Lower leg skin (tissue), 4 donors: ENCODE measurements around the gene KDSR. TPM values are rescaled to one million over a fixed set of nuclear protein-coding genes. Genes with fewer than 3 reads are reported as not detected.

Experiments
- DNase-seq, 2 donors: peaks; one replicate each; pipeline ENCODE4 v3.0.0-alpha.2; 2019; ENCODE audit warnings: low spot score in 2 of 2
- H3K4me3 ChIP-seq: fragments of 200-600 bp; sonication (generic); 2 replicates; pipeline ENCODE4 v1.5.1; 2017; ENCODE audit warnings: mild to moderate bottlenecking, low read depth; ENCODE audit not compliant: poor library complexity, severe bottlenecking
- POLR2A ChIP-seq, 2 donors: fragments of 450-650 bp; IDR thresholded peaks; one replicate each; pipeline ENCODE4 v1.6.1; 2016 to 2017; ENCODE audit warnings: antibody characterized with exemption in 2 of 2, mild to moderate bottlenecking in 1 of 2, moderate library complexity in 1 of 2
- WGBS, 2 donors: methylation state at CpG; one replicate each; pipeline ENCODE4 v1.1.5; 2018; 5-methylcytosine and 5-hydroxymethylcytosine counted together
- intact Hi-C: fragments of 100-400 bp; cut with DNase I; formaldehyde crosslinking; loops from one replicate; pipeline ENCODE4 v1.15.0; 2023; ENCODE audit warnings: low total_unique reads
- total RNA-seq, 4 donors: library from RNA; depleted of rRNA; stranded (reverse); fragments of >200 nt; gene quantifications; one replicate each; pipeline ENCODE4 v1.1.0, GENCODE V29; 2016
- TF ChIP-seq, protein P1 (sequence below), 3 donors: fragments of 450-650 bp; IDR thresholded peaks; one replicate each; pipeline ENCODE4 v1.5.1; 2016; ENCODE audit warnings: antibody characterized with exemption in 3 of 3, mild to moderate bottlenecking in 3 of 3, moderate library complexity in 2 of 3

Gene KDSR
- total RNA-seq, 4 donors from 2014 or later, result 91.7 to 121 (median 99.3) TPM

DNA sequence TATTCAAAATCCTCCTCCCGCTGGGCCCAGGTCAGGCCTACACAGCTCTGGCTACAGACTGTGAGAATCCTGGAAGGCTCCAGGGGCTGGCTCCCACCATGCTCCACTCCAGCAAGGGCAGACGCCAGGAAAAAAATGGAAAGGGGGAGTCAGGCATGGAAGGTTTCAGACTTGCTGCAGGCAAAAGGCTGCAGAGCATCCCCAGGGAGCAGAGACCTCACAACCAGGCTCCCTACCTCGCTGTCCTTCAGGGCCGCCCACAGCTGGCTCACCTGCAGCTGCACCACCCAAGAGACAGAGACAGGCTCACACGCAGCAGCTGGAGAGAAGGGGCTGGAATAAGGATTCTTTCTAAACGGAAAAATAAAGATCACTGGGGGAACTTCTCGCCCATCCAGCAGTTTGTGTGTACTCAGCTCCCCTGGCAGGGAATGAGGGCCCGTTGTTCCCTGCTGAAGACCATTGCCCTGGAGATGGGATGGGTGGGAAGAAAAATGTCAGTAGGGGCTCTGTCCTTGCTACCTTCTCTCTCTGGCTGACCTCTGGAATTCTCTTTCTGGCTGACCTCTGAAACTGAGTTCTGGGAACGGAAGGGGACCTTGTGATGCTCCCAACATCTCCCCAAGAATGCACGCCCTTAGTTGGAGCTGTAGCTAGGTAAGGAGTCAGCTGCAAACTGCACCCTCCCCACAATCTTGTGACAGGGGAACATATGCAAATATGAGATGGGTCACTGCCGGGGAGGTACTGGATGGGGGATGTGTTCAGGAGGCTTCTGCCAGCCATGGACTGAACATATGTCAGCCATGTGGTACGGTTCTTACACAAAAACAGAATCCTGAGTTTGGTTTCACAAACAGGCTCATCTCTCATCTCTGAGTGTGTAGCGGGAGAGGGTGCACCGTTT, 81.9 kb downstream of the KDSR start:
- no peak for DNase-seq
- no peak overlapping the region for H3K4me3 ChIP-seq
- intact Hi-C loops, result no loop called here
- TF ChIP-seq POLR2A (IDR thresholded peaks at IDR 0.05), result no peak
- TF ChIP-seq, protein P1, sequence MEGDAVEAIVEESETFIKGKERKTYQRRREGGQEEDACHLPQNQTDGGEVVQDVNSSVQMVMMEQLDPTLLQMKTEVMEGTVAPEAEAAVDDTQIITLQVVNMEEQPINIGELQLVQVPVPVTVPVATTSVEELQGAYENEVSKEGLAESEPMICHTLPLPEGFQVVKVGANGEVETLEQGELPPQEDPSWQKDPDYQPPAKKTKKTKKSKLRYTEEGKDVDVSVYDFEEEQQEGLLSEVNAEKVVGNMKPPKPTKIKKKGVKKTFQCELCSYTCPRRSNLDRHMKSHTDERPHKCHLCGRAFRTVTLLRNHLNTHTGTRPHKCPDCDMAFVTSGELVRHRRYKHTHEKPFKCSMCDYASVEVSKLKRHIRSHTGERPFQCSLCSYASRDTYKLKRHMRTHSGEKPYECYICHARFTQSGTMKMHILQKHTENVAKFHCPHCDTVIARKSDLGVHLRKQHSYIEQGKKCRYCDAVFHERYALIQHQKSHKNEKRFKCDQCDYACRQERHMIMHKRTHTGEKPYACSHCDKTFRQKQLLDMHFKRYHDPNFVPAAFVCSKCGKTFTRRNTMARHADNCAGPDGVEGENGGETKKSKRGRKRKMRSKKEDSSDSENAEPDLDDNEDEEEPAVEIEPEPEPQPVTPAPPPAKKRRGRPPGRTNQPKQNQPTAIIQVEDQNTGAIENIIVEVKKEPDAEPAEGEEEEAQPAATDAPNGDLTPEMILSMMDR (IDR thresholded peaks at IDR 0.05), result no peak
- WGBS, 2 donors, result 82 to 84% methylated on average over 14 of the region's 14 CpGs

DNA sequence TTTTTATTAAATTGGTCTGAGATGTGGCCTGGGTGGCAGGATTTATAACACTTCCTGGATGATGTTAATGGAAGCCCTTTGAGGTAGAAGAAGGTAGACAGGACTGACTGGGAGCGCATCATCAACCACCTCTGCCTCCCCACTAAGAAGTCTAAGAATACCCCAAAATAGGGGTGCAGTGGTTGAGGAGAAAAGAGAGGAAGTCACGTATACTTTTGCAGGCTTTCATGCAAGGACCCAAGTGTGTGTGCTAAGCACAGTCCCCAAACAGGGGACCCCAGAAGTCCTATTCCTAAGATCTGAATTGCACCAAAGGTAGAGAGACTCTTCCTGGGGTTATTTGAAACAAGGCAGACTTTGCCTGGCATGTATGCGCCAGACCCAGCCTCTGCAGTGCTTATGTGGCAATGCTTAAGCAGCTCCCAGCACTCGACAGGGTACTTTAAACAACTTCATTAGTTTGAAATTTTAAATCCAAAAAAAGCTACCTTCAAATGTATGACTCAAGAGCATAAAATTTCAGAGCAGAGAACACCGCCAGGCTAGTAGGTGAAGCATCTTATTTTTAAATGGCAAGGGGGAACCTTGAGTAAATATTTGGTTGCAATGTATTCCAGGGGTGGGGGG, 82.7 kb downstream of the KDSR start:
- no peak overlapping the region for H3K4me3 ChIP-seq
- intact Hi-C loops, result no loop called here
- WGBS, 2 donors, result 92 to 95% methylated on average over 5 of the region's 5 CpGs
- no peak for DNase-seq
- TF ChIP-seq POLR2A (IDR thresholded peaks at IDR 0.05), result no peak
- TF ChIP-seq, protein P1 (IDR thresholded peaks at IDR 0.05), result no peak

DNA sequence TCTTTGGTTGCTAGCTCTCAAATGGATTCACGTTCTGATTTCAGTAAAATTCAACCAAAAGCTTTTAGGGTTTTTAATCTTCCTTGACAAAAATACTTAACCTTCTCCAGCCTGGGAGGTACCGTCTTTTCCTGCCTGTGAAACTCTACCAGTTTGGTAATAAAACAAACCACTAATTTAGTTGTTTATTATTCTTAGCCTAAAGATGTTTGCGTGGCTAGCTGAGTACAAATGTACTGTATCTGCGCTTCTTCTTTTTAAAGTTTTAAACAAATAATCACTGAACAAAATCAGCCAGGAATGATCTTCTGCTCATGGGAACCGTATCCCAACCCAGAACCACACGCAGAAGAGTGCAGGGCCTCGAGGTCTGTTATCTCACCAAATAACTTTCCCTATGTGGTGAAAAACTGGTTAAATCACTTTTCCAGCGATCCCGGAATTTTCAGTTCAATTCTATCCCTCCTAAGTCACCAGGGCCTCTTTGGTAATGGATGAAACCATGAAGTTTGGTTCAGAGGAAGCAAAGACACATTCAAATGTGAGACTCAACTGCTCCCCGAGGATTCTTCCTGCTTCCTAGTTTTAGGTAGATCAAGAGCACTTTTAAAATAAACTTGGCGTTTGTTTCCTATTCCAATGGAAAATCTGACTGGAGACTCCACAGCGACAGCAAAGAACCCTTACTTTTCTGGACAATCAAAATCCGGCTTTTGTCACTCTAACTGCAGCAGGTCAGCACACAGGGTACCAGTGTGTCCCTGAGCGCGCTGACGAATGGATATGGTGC, 83.5 kb downstream of the KDSR start:
- TF ChIP-seq POLR2A (IDR thresholded peaks at IDR 0.05), result no peak
- TF ChIP-seq, protein P1 (IDR thresholded peaks at IDR 0.05), result no peak
- 77 to 81% methylated on average over 16 of the region's 16 CpGs for WGBS, 2 donors
- no peak overlapping the region for H3K4me3 ChIP-seq
- intact Hi-C loops, result no loop called here
- no peak for DNase-seq

DNA sequence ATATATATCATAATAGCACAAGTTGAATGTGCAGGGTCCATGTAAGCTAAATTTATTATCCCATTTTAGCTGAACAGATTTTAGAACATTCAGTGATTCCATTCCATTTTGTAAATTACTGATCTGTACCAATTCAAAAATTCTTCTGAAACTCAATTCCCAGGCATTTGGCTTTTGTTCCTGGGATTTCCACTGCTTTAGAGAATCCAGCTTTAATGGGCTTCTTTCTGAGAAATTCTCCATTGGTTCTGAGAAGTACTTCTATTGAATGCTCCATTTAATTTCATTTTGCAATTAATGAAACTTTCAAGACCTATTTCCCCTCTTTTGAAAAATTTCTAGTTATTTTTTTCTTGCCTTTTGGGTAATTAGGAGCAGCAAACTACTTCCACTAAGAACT, 84.2 kb downstream of the KDSR start:
- intact Hi-C loops, result no loop called here
- no peak for DNase-seq
- no peak overlapping the region for H3K4me3 ChIP-seq
- TF ChIP-seq POLR2A (IDR thresholded peaks at IDR 0.05), result no peak
- TF ChIP-seq, protein P1 (IDR thresholded peaks at IDR 0.05), result no peak

Other genes with a start within 250 kb of the KDSR start
- gene BCL2, start 47.4 kb downstream of the KDSR start, total RNA-seq, result 10 to 100 TPM; 12.8 to 21.7 (median 18.2) TPM
- 10 to 100 TPM; 43.6 to 59.6 (median 52.4) TPM for gene VPS4B, start 55.3 kb upstream of the KDSR start, total RNA-seq
- 100 to 1,000 TPM; 298 to 404 (median 337) TPM for gene SERPINB5, start 109.8 kb upstream of the KDSR start, total RNA-seq
- 100 to 1,000 TPM in 2 of 4 donors, 10 to 100 TPM in 2; 62.8 to 185 (median 112) TPM for gene SERPINB12, start 175.2 kb upstream of the KDSR start, total RNA-seq
- 10 to 100 TPM; 15.2 to 34.2 (median 16.9) TPM for gene SERPINB13, start 220.1 kb upstream of the KDSR start, total RNA-seq